ENCODE measurements around the gene LIPG. TPM values are rescaled to one million over a fixed set of nuclear protein-coding genes. Genes with fewer than 3 reads are reported as not detected.

Gene LIPG
- total RNA-seq, 4 donors from 2014 or later: 8.0 TPM; not detected in 3

DNA sequence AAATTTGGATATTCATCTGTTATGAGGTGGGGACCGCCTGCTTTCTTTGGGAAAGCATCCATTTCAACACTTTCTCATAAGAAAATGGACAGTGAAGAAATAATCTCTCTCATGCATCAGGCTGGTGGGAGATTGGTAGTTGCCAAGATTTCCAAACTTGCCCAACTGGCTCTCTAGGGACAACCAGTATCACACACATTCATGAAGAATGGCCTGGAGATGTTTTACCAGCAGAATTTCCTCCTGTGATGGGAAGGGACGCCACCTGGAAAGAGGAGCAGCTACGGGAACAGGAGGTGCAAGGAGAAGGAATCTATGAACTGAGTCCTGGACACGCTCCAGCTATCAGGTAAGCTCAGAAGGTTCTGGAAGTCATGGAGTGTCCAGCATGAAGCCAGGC, 39.4 kb downstream of the LIPG start:
- no peaks in the 10 kb centered on the region for H3K27me3 ChIP-seq
- no peak overlapping the region for H3K27ac ChIP-seq
- intact Hi-C loops (cut with DNase I; ENCODE audit: low total_unique reads): no loop called here
- no peaks in the 10 kb centered on the region for H3K4me1 ChIP-seq
- DNase-seq: no peak
- TF ChIP-seq, protein P1, sequence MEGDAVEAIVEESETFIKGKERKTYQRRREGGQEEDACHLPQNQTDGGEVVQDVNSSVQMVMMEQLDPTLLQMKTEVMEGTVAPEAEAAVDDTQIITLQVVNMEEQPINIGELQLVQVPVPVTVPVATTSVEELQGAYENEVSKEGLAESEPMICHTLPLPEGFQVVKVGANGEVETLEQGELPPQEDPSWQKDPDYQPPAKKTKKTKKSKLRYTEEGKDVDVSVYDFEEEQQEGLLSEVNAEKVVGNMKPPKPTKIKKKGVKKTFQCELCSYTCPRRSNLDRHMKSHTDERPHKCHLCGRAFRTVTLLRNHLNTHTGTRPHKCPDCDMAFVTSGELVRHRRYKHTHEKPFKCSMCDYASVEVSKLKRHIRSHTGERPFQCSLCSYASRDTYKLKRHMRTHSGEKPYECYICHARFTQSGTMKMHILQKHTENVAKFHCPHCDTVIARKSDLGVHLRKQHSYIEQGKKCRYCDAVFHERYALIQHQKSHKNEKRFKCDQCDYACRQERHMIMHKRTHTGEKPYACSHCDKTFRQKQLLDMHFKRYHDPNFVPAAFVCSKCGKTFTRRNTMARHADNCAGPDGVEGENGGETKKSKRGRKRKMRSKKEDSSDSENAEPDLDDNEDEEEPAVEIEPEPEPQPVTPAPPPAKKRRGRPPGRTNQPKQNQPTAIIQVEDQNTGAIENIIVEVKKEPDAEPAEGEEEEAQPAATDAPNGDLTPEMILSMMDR (IDR thresholded peaks at IDR 0.05): no peak
- no peak for TF ChIP-seq POLR2A (IDR thresholded peaks at IDR 0.05)
- no peaks in the 10 kb centered on the region for H3K36me3 ChIP-seq
- no peaks in the 10 kb centered on the region for H3K9me3 ChIP-seq
- H3K4me3 ChIP-seq: no peak overlapping the region

DNA sequence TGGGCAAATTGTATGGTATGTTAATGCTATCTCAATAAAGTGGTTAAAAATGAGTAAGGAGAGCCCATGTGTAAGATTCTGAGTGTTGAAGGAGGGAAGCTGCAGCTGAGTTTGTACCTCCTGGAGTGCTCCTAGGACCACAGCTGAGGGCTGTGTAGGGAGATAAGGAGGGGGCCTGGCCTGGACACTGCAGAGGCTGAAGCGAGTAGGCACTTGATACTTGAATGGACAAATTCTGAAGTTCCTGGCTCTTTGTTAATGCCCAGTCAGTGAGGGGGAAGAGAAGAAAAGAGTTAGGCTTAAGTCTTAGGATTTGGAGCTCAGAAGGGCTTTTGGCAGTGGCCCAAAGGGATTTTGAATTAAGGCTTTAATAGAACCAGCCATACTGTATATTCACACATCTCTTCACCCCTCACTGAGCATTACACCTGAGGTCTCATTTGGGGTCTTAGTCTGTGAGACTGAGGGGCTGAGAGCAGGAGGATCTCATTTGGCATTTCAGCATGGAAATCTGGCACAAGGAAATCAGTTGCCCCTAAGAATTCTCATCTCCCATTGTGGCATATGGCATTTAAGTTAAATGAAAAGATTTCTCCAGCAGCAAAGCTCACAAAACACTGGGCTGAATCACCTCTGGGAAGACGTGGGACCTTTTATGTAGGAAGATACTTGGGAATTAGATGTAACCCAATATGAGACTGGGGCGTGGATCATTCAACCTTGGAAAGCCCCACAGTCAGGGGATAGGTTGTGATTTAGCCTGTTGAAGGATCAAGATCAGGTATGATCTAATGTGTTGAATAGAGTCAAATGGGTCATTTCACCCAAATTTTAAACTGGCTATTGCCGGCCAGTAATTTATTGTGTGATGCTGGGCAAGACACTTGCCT, 46.8 kb downstream of the LIPG start:
- no peak overlapping the region for H3K27ac ChIP-seq
- no peak for DNase-seq
- no peaks in the 10 kb centered on the region for H3K36me3 ChIP-seq

DNA sequence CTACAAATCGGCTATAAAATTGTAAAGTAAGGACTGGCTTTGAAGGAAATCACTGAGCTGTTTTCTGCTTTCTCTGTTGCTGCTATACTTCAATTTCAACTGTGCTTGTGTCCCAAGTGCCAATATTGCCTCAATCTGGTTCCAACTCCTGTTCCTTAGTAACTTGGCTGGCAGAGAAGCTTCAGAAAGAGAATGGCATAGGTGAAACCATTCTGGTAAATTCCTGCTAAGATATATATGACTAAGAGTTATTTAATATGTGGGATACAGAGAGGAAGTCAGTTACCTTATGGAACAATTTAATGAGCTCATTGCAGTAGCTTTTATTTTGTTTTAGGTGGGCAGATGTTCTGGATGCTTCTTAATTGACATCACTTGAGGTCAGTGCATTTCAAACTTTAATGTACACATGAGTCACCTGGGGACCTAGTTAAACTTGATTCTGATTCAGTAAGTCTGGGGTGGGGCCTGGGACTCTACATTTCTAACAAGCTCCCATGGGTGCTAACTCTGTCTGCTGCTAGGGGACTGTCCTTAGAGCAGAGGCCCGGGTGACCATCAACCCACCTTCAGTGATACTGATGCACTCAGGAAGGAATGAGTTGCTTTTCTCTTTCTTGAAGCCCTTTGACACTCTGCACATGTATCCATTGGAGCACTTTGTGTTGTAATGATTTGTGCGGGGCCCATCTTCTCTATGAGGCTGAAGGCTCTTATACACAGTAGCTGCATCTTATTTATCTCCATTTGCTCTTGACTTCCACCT, 47.6 kb downstream of the LIPG start:
- TF ChIP-seq POLR2A (IDR thresholded peaks at IDR 0.05): no peak
- TF ChIP-seq, protein P1 (IDR thresholded peaks at IDR 0.05): no peak

More for the DNA sequence above, 46.8 kb downstream of the LIPG start:
- intact Hi-C loops (cut with DNase I; ENCODE audit: low total_unique reads): no loop called here
- no peaks in the 10 kb centered on the region for H3K27me3 ChIP-seq
- no peak for TF ChIP-seq POLR2A (IDR thresholded peaks at IDR 0.05)
- TF ChIP-seq, protein P1 (IDR thresholded peaks at IDR 0.05): no peak
- H3K4me3 ChIP-seq: no peak overlapping the region
- H3K4me1 ChIP-seq: no peaks in the 10 kb centered on the region
- no peaks in the 10 kb centered on the region for H3K9me3 ChIP-seq

DNA sequence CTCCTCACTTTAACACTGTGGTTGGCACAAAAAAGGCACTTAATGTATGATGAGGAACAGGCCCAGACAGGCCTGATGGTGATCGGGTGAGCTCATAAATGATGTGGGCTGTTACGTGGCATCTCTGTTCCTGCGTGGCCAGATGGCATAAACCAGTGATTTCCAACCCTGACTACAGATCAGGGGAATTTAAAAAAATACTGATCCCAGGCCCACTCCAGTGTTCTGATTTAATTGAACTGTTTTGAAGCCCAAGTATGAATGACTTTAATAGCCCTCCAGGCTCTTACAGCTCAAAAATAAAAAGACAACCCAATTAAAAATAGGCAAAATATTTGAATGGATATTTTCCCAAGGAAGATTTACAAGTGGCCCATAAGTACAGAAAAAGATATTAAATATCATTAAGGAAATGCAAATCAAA, 48.2 kb downstream of the LIPG start:
- no peaks in the 10 kb centered on the region for H3K27me3 ChIP-seq
- H3K27ac ChIP-seq: no peak overlapping the region
- H3K36me3 ChIP-seq: no peaks in the 10 kb centered on the region
- TF ChIP-seq POLR2A (IDR thresholded peaks at IDR 0.05): no peak
- TF ChIP-seq, protein P1 (IDR thresholded peaks at IDR 0.05): no peak
- DNase-seq: no peak
- no peaks in the 10 kb centered on the region for H3K4me1 ChIP-seq
- intact Hi-C loops (cut with DNase I; ENCODE audit: low total_unique reads): no loop called here
- no peaks in the 10 kb centered on the region for H3K9me3 ChIP-seq
- no peak overlapping the region for H3K4me3 ChIP-seq

More for the DNA sequence above, 47.6 kb downstream of the LIPG start:
- H3K4me1 ChIP-seq: no peaks in the 10 kb centered on the region
- no peak overlapping the region for H3K27ac ChIP-seq
- no peak for DNase-seq
- intact Hi-C loops (cut with DNase I; ENCODE audit: low total_unique reads): no loop called here
- no peak overlapping the region for H3K4me3 ChIP-seq
- no peaks in the 10 kb centered on the region for H3K36me3 ChIP-seq
- H3K9me3 ChIP-seq: no peaks in the 10 kb centered on the region
- no peaks in the 10 kb centered on the region for H3K27me3 ChIP-seq

DNA sequence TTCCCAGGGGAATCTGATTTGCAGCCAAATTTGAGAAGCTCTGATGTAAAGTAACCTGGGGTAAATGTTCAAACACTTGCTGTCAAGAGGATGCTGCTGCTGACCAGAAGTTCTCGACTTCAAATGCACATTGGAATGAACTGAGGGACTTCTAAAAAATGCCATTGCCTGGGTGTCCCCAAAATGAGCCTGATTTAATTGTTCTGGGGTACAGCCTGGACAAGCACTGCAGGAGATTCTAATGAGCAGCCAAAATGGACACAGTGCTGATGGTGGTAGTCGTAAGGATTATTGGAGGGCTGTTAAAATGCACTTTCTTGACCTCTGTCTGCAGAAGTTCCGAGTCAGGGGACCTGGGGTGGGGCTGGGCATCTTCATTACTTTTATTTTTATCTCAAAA, 49.5 kb downstream of the LIPG start:
- H3K27ac ChIP-seq: no peak overlapping the region
- no peaks in the 10 kb centered on the region for H3K27me3 ChIP-seq
- intact Hi-C loops (cut with DNase I; ENCODE audit: low total_unique reads): no loop called here
- no peaks in the 10 kb centered on the region for H3K9me3 ChIP-seq
- H3K4me1 ChIP-seq: no peaks in the 10 kb centered on the region
- no peak overlapping the region for H3K4me3 ChIP-seq
- no peak for DNase-seq
- no peaks in the 10 kb centered on the region for H3K36me3 ChIP-seq
- no peak for TF ChIP-seq POLR2A (IDR thresholded peaks at IDR 0.05)
- TF ChIP-seq, protein P1 (IDR thresholded peaks at IDR 0.05): no peak
